Left ventricle myocardium inferior (tissue), 1 donor: ENCODE results near the gene HEXD. TPM values are rescaled to one million over a fixed set of nuclear protein-coding genes. Genes with fewer than 3 reads are reported as not detected.
"Not testable (repeated sequence)": the region's sequence is repeated elsewhere in the genome, so short reads cannot be mapped to it uniquely, and the experiment has no call there.

Experiments used
- DNase-seq: peaks from one replicate; pipeline ENCODE4 v3.0.0-alpha.2; 2020
- H3K27ac ChIP-seq: fragments of 200-600 bp; replicated peaks from 2 replicates; pipeline ENCODE4 v1.8.0; 2021
- H3K27me3 ChIP-seq: fragments of 200-600 bp; 2 replicates; pipeline ENCODE4 v1.8.0; 2021; ENCODE audit warnings: low read depth
- H3K36me3 ChIP-seq: fragments of 200-600 bp; 2 replicates; pipeline ENCODE4 v1.8.0; 2021
- H3K4me1 ChIP-seq: fragments of 200-600 bp; 2 replicates; pipeline ENCODE4 v1.8.0; 2021
- H3K4me3 ChIP-seq: fragments of 200-600 bp; 2 replicates; pipeline ENCODE4 v1.8.0; 2021; ENCODE audit warnings: mild to moderate bottlenecking, moderate library complexity
- H3K9me3 ChIP-seq: fragments of 200-600 bp; replicated peaks from 2 replicates; pipeline ENCODE4 v1.8.0; 2021
- CTCF ChIP-seq: fragments of 200-600 bp; IDR thresholded peaks from 2 replicates; pipeline ENCODE4 v1.8.0; 2021; ENCODE audit warnings: antibody characterized with exemption, mild to moderate bottlenecking, borderline replicate concordance
- intact Hi-C: fragments of 100-400 bp; cut with micrococcal nuclease; formaldehyde crosslinking; loops from one replicate; pipeline ENCODE4 v1.11.0; 2022
- total RNA-seq: library from RNA; stranded (reverse); fragmentation: NEBNext Ultra II Directional; extraction: Animal tissue kit (Norgen Biotek cat#: 25700); gene quantifications from one replicate; pipeline ENCODE4 v1.2.1, GENCODE V29; 2021
- donor health status: DM: no; HTN: yes; CAD: no; lungs with severe emphysema.

The HEXD gene
- total RNA-seq, 1 donor from 2014 or later = 14.1 TPM

- TF ChIP-seq CTCF = no peak
- no peak overlapping the region for H3K27ac ChIP-seq
- intact Hi-C loops = no loop called here
- peaks cover 93% of the 10 kb centered on the region for H3K27me3 ChIP-seq
- H3K4me1 ChIP-seq = peaks cover 34% of the 10 kb centered on the region
- H3K9me3 ChIP-seq = no peaks in the 10 kb centered on the region
- H3K4me3 ChIP-seq = peak overlapping the region; percentile 62
- DNase-seq = no peak
- H3K36me3 ChIP-seq = no peaks in the 10 kb centered on the region
These were observed 45.7 kb upstream of the HEXD start for GRCh38 chr17:82372249-82373071.

GRCh38 chr17:82373072-82373452, 45.1 kb upstream of the HEXD start:
- H3K27me3 ChIP-seq = peaks cover 93% of the 10 kb centered on the region
- H3K36me3 ChIP-seq, intact Hi-C loops, H3K27ac ChIP-seq, DNase-seq, H3K9me3 ChIP-seq: not testable (repeated sequence)
- H3K4me1 ChIP-seq = peaks cover 34% of the 10 kb centered on the region
- peak overlapping the region; percentile 62 for H3K4me3 ChIP-seq

GRCh38 chr17:82373731-82374625, 44.2 kb upstream of the HEXD start:
- Histone ChIP-seq H3K9me3 (no peaks in the 10 kb centered on the region), H3K4me1 (peaks cover 34% of the 10 kb centered on the region), H3K27me3 (peaks cover 93% of the 10 kb centered on the region), H3K36me3 (no peaks in the 10 kb centered on the region), H3K27ac (no peak overlapping the region), H3K4me3 (no peak overlapping the region)
- intact Hi-C loops = no loop called here
- no peak for DNase-seq
- TF ChIP-seq CTCF = no peak

GRCh38 chr17:82374626-82375331, 43.4 kb upstream of the HEXD start:
- DNase-seq = no peak
- peaks cover 37% of the 10 kb centered on the region for H3K4me1 ChIP-seq
- intact Hi-C loops = no loop called here
- H3K27ac ChIP-seq = no peak overlapping the region
- no peak for TF ChIP-seq CTCF
- H3K9me3 ChIP-seq = no peaks in the 10 kb centered on the region
- no peaks in the 10 kb centered on the region for H3K36me3 ChIP-seq
- peaks cover 93% of the 10 kb centered on the region for H3K27me3 ChIP-seq
- no peak overlapping the region for H3K4me3 ChIP-seq

- H3K4me3 ChIP-seq = no peak overlapping the region
- no peak overlapping the region for H3K27ac ChIP-seq
- H3K9me3 ChIP-seq = no peaks in the 10 kb centered on the region
- no peaks in the 10 kb centered on the region for H3K36me3 ChIP-seq
- H3K4me1 ChIP-seq = peaks cover 35% of the 10 kb centered on the region
- TF ChIP-seq CTCF = no peak
- H3K27me3 ChIP-seq = peaks cover 92% of the 10 kb centered on the region
- DNase-seq = no peak
- intact Hi-C loops = no loop called here
These were observed 42.6 kb upstream of the HEXD start for GRCh38 chr17:82375359-82376041.
